SK-MEL-5 (cell line): ENCODE results near the gene TGM1. TPM values are rescaled to one million over a fixed set of nuclear protein-coding genes. Genes with fewer than 3 reads are reported as not detected.

Experiments used
- DNase-seq: peaks from one replicate; pipeline ENCODE4 v3.0.0-alpha.2; 2016; ENCODE audit warnings: low read depth, low spot score
- in situ Hi-C: cut with HindIII; loops from 2 replicates; pipeline ENCODE4 v1.10.0; 2016; ENCODE audit warnings: low sequenced_read_pairs, high pct_unique_total_duplicates, low pct_unique_long_range_greater_than_20kb
- total RNA-seq: library from RNA; depleted of rRNA; stranded (reverse); fragments of >200 nt; shearing (Covaris generic); gene quantifications from 2 replicates; pipeline ENCODE4 v1.2.3, GENCODE V29; 2014

Gene TGM1
- total RNA-seq, 1 experiment from 2014 or later = 0.08 TPM

DNA sequence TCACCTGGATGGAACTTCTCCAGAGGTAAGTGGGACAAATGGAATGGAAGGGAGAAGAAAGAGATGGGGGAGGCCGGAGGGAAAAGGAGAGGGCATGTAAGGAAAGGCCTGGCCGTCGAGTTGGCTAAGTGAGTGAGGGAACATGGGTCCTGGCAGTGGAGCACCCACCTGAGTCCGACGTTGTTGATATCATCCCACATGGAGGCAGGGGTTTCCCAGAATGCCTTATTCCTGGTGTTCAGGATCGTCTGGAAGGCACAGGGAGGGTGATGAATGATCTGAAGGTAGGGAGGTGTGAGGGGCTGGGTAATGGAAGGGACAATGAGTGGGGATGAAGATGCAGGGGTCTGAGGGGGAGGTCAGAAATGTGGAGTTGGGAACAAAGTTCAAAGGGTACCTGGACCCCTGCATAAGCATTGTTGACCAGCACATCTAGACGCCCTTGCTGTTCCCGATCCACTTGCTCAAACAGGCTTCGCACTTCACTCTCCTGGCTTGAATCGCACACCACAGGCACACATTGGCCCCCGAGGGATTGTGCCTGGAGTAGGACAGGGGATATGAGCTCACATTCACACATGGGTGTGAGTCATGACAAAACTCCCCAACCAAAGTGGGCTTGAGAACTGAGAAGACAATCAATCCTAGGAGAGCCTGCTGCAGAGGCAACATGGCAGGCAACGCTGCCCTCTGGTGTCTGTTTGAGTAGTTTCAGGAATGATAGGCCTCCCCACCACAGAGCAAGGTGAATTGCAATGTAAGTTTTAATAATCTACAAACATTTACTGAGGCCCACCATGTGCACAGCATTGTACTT lies 33.6 kb upstream of the TGM1 start:
- in situ Hi-C loops = no loop called here
- peak; percentile 72 for DNase-seq

DNA sequence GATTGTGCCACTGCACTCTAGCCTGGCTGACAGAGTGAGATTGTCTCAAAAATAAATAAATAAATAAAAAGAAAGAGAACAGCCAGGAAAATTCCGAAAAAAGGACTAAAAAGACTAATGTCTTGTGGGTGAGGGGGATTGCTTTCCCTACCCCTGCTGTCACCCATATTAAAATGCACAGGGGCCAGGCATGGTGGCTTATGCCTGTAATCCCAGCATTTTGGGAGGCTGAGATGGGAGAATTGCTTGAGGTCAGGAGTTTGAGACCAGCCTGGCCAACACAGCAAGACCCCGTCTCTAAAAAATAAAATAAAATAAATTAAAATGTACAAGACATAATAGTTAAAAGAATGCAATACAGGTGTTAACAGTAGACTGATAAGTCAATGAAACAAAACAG lies 30.5 kb upstream of the TGM1 start:
- in situ Hi-C loops = no loop called here
- DNase-seq = no peak

DNA sequence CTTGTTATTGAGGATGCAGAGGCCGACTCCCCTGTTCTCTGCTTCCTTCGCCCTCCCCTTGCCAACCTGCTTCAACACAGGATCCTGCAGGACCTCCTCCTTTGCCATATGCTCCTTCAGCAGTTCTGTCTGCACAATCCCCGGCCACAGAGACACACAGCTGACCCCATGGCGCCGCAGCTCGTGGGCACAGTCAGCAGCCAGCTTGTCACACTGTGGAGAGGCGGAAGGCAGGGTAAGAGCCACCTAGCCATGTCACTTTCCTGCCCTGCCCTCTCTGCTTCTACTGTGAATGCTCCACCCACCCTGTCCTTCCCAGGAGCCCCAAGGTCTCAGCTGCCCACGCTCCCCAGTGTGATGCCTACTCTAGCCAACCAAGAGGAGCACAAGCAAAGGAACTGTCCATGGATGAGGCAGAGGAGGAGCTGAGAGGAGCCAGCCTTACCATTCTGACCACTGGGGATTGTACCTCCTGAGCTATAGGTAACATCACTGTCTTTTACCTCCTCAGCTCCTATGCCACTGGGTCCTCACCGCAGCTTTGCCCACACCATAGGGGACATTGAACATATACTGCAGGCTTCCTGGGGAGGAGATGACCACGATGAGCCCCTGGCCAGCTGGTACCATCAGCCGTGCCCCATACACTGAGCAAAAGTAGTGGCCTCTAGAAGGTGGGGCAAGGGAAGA lies 29.3 kb upstream of the TGM1 start:
- DNase-seq = no peak
- in situ Hi-C loops = no loop called here

DNA sequence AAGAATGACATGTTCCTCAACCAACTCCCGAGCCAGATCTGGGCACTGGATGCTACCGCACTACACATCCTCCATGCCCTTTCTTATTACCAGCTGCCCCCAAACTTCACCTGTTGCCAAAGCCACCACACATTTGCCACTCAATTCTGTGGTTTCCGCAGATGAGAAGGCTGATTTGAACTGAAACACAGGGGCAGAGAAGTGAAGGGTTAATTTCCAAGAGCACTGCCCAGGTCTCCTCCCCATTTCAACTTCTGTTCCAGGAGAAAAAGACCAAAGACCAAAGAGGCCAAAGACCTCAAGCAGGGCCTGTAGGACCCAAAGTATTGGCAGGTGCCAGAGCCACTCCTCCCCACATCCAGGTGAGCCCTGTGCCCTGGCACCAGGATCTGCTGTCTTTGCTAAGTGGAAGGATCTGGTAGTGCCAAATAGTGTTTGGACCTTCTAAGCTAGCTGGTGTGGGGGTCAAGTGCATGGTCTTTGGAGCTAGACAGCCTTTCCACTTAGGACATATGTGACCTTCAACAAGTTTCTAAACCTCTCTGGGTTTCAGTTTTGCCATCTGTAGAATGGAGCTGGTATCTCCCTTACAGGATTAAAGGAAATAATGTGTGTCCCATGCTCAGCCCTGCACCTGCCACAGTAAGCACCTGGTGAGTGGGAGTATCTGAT lies 28.6 kb upstream of the TGM1 start:
- in situ Hi-C loops = no loop called here
- no peak for DNase-seq

DNA sequence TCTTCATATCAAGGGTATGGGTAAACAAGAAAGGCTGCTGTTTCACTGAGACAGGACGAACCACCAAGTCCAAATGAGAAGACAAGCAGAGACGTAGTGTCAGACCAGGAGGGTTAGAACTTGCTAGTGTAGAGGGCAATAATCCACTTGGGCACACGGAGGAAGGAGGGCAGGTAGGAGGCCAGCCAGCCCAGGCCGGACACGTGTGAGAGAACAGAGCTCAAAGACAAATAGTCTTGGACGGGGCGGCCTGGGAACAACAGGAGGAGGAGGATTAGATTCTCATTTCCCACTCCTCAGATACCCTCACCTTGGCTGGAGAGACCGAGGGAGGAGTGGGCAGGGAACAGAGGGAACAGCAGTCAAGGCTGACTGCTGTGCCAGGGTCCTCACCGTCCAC lies 27.8 kb upstream of the TGM1 start:
- no peak for DNase-seq
- in situ Hi-C loops = no loop called here

DNA sequence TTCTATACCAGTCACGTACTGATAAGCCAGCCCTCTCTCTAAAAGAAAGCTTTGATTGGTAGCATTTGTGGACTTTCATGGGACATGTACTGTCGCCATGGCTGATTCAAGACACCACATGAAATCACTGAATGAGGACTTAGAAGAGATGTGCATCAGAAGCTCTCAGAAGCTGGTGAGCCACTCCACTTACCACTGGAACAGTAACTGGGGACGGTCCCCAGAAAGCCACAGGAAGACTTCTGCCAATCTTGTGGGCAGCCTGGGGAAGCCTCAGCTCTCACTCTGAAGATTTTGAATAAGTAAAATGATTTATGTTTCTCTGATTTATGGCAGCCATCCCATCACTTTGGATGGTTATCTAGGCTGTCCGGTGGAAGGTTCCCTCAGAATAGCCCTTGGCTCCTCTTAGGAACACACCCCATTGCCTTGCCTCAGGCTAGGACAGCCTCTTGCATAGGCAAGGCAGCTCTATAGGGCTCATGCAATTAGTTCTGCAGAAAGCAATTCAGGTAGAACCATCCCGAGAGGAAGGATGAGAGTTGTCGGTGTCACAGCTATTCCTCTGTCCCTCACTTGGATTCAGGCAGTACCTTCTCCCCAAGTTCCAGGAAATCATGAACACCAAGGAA lies 26.8 kb upstream of the TGM1 start:
- in situ Hi-C loops = no loop called here
- DNase-seq = no peak

DNA sequence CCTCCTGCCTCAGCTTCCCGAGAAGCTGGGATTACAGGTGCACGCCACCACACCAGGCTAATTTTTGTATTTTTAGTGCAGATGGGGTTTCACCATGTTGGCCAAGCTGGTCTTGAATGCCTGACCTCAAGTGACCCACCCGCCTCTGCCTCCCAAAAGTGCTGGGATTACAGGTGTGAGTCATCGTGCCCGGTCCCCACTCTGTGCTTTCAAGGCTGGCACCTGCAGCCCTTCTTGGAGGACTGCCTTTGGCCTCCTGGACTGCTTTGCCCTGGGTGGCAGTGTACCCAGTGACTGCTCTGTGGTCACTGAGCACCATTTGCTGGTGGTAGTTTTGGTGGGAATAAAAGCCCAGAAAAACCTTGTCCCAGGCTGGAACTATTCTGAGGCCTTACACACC lies 24.0 kb upstream of the TGM1 start:
- DNase-seq = no peak

DNA sequence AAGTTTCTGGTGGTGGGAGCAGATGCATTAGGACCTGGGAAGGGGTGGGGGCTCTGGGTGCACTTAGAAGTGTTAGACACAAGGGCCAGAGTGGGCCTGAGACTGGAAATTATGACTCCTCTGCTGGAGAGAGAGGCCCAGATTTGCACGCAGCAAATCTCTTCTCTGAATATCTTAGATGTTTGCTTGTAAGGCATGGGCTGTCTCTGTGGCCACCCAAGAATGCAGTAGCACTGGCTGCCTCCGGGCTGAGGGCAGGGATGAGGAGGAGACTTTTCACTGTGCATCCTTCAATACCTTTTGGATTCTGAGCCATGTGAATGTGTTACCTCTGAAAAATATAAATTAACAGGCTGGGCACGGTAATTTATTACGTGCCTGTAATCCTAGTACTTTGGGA lies 22.4 kb upstream of the TGM1 start:
- DNase-seq = no peak
- in situ Hi-C loops = no loop called here

More for the DNA sequence above, 24.0 kb upstream of the TGM1 start:
- in situ Hi-C loops = no loop called here

DNA sequence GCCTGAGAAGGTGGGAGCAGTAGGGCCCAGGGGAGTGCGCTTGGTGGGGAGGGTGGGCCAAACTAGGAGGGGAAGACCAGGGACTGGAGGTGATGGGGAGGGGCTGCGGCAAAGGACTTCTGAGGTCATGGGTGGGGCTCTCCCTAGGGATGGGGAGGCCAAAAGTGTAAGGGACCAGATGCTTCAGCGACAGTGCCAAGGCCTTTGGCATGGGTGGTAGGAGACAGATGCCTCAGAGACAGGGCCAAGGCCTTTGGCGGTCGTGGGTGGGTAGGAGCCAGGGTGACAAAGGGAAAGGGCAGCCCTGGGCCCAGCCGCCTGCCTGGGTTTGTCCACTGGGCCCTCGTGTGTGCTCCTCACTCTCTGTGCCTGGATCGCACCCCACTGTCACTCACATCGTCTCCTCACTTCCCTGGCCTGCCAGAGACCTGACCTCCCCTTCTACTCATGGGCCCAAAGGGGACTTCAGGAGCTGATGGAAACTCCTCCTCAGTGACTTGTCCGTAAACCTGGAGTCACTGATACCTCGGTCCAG lies 21.6 kb upstream of the TGM1 start:
- DNase-seq = no peak
- in situ Hi-C loops = no loop called here

DNA sequence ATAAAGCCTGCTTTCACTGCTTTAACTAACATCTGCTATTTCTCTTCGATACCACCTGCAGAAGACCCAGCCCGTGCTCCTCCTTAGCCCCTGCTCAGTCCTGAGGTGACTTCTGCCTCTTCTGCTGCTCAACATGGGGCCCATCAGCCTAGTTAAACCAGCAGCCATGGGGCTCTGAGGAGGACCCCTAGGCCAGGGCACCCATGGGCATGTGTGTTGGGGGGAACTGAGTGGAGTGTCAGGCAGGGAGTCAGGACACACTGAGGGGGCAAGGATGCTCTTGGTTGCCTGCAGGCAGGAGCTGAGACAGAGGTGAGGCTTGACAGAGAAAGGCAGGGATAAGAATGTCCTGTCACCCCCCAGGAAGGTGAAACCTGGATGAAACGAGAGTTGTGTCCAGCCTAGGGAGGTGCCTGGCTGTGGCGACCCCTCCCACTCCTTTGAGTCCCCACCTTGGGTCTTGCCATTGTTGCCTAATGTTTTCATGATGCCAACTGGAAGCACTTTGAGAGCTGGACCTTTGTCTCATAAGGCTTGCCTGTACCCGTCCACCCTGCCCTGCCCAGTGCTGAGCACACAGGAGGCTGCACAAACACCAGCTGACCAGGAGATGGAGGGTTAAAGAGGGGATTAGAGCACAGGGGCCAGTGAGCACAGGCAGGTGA lies 21.0 kb upstream of the TGM1 start:
- in situ Hi-C loops = no loop called here
- no peak for DNase-seq

DNA sequence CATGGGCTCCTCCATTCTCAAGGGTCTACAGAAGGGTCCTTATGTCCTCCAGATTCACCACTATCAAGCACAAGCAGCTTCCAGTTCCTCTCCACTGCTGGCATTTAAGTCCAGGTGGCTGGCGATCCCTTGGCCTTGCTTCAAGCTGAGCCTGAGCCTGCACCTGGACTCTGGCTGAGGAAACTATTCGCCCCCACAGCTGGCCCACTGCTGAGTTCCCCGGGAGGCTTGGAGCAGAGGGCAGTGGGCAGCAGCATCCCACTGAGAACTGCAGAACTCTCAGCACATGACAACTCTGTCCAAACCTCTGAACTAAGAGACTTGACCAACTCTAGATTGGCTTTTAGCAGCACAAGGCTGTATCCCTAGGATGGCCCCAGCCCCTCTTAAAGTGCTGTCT lies 19.8 kb upstream of the TGM1 start:
- in situ Hi-C loops = no loop called here
- no peak for DNase-seq

DNA sequence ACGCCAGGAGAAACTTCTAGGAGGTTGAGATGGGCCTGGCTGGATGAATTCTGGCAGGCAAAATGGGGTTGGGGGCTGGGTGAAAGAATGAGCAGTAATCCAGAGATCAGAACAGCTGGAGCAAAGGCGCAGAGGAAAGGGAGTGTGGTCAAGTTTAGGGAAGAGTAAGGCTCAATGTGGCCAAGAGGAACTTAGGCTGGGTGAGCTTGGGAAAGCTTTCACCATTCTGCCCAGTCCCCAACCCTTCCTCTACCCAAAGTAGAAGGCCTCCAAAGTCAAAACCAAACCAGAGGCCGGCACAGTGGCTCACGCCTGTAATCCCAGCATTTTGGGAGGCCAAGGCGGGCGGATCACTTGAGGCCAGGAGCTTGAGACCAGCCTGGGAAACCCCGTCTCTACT lies 18.7 kb upstream of the TGM1 start:
- no peak for DNase-seq
- in situ Hi-C loops = no loop called here

DNA sequence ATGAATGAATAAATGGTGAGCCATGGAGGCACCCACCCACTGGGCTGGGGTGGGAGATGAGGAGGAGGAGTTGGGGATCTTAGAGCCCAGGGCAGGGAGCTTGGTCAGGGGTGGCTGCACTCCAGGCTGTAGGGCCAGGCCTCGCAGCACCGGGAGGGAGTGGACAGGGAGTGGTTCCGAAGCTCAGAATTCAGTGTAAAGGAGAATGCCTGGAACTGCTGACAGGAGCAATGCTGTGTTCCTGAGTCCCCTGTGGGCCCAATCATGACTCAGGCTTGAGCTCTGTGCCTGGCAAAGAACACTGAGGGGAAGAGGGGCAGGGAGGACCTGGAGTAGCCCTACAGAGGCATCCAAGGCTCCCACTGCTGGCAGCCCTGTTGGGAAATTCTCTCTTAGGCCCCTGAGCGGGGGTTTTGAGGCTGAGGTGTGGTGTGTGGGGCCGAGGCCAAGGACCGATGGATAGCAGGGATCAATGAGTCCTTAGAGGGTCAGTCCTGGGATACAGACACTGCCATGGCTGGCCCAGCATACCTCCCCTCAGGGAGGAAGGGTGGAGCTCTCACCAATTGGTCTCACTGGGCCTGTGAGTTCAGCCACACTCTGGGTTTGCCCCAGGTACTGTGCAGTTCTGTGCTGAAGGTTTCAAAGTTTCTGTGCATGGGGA lies 18.0 kb upstream of the TGM1 start:
- in situ Hi-C loops = no loop called here
- no peak for DNase-seq

DNA sequence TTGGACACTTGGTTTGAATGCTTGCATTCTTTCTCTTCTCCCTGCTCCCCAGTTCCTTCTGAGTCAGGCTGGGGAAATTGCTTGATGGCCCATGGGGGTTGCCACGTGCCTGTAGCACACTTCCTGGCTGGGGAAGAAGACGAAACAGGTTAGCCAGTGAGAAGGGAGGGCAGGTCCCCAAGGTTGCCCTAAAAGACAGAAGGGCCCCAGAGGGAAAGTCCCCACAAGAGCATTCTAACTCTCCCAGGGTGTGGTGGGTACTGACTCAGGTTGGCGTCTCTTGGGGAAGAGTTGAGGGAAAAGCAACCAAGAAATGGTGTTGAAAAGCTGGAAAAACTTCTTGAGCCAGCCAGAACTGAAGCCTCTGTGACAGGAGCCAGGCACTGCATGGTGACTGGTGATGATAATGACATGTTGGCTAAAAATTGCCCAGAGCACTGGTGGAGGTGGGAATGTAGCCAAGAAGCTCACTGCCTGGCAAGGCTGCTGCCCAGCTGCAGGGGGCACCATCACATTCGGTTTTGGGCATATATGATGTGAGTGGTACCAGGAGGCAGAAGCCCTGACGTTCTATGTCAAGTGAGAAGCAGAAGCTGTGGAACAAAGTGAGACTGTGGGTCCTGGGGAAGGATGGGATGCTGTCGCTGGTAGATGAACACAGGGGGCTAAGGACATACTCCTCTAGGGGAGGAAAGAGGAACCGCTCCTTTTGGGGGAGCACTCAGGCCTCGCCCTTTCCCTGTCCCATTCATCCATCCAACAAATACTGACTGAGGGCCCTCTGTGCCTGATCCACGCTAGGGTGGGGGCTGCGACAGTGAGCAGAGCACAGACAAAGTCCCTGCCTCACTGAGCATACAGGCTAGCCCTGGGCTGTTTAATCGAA lies 16.6 kb upstream of the TGM1 start:
- in situ Hi-C loops = no loop called here
- DNase-seq = peak; percentile 62

DNA sequence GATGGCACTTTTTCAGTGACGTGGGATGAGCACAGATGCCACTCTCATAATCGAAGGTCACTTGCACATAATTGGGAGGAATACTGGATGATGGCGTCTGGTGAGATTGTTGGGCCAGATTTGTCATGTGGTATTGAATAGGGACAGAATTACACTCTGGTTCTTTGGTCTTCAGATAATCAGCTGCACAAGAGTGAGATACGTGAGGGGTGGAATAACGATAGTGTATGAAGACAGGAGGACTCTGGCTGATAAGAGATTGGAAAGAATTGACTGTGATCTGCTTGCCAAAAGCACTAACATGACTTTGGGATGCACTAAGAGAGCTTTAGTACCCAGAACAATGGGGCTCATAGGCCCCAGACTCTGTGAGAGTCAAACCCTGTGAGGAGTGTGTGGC lies 15.4 kb upstream of the TGM1 start:
- in situ Hi-C loops = no loop called here
- DNase-seq = no peak

DNA sequence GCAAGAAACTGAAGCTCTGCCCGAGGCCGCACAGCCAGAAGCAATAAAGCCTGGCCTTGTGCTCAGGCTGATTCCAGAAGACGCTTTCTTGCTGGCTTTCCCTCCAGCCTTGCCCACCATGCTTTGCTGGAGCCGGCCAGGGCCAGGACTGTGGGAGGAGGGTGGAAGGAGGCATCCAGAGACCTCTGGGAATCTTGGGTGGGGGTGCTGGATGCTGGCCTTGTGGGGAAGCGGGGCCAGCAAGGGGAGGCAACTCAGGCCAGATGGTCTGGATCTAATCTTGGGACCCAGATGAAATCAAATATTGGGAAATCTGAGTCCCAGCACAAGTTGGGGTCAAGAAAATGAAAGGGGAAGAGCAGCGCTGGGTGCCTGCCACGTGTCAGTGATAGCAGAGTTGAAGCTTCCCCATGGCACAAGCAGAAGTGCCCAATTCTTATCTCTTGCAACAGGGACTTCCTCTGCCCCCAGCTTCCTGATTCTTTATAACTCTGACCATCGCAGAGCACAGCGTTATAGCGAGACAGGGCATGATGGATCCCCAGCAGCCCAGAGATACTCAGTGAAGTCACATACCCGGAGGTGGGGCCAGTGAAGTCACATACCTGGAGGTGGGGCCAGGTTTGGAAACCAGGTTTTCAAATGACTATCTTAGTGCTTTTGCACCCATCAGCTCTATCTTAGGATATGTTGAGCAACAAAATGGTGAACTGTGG lies 14.8 kb upstream of the TGM1 start:
- in situ Hi-C loops = no loop called here
- DNase-seq = no peak
